Esophagus squamous epithelium (tissue), 4 donors: ENCODE data around the gene L3MBTL3.

Source experiments
- POLR2A ChIP-seq, 4 donors: fragments of 450-650 bp; IDR thresholded peaks; one replicate each; pipeline ENCODE4 v1.6.1; 2017; ENCODE audit warnings: antibody characterized with exemption in 4 of 4, mild to moderate bottlenecking in 4 of 4, moderate library complexity in 3 of 4
- TF ChIP-seq, protein P1 (sequence below), 6 experiments: fragments of 450-650 bp in 4 of 6; fragments of 200-600 bp in 2 of 6; sonication (generic) in 2 of 6; IDR thresholded peaks; one replicate each; pipeline ENCODE4 v1.5.1; 2016 to 2019; ENCODE audit warnings: antibody characterized with exemption in 6 of 6, mild to moderate bottlenecking in 4 of 6, moderate library complexity in 4 of 6

DNA sequence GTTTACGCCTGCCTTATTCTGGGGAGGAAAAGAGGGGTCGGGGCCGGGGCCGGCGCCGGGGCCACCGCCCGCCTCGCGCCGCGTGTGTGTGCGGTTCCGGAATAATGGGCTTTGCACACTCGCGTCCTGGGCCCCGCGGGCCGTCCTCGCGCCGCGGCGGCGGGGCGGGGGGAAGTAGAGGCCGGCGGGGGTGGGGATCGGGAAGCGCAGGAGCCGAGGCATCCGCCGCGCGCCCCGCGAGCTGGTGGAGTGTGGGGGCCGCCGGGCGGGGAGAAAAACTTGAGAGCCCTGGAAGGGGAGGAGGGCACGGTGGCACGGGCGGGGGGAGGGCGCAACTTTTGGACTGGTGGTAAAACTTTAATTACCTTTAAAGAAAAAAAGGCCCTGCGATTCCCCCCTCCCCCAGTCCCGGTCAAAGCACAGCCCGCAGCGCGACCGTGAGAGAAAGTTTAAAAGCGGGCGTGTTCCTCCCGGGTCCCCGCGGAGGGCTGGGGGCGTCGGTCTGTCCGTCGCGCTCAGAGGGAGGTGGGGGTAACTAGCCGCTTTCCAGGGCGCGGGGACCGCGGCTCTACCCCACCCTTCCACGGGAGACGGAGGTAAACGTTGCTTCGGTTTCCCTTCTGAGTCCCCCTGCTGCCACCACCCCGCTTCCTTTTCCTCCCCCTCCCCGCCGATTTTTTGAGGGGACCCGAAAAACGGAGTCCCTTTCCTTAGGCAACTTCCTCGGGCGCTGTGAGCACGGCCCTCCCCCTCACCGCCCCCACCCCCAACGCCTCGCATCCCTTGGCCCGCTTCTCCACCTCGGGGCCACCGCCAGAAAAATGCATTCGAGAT lies 1.9 kb downstream of the L3MBTL3 start:
- TF ChIP-seq, protein P1, sequence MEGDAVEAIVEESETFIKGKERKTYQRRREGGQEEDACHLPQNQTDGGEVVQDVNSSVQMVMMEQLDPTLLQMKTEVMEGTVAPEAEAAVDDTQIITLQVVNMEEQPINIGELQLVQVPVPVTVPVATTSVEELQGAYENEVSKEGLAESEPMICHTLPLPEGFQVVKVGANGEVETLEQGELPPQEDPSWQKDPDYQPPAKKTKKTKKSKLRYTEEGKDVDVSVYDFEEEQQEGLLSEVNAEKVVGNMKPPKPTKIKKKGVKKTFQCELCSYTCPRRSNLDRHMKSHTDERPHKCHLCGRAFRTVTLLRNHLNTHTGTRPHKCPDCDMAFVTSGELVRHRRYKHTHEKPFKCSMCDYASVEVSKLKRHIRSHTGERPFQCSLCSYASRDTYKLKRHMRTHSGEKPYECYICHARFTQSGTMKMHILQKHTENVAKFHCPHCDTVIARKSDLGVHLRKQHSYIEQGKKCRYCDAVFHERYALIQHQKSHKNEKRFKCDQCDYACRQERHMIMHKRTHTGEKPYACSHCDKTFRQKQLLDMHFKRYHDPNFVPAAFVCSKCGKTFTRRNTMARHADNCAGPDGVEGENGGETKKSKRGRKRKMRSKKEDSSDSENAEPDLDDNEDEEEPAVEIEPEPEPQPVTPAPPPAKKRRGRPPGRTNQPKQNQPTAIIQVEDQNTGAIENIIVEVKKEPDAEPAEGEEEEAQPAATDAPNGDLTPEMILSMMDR (IDR thresholded peaks at IDR 0.05): no peak
- TF ChIP-seq POLR2A (IDR thresholded peaks at IDR 0.05): no peak
